C4-2B (cell line): ENCODE data around the gene PHLPP1.

Experiments used
- CTCF ChIP-seq: fragments of 450-650 bp; conservative IDR thresholded peaks from 2 replicates; pipeline ENCODE4 v1.5.1; 2017; ENCODE audit warnings: mild to moderate bottlenecking
- ZFX ChIP-seq: fragments of 450-650 bp; IDR thresholded peaks from 2 replicates; pipeline ENCODE4 v1.6.1; 2017

GRCh38 chr18:62730941-62731340, 15.6 kb downstream of the PHLPP1 start:
- TF ChIP-seq CTCF (no peak), ZFX (no peak)
